Stimulated activated CD4-positive, alpha-beta T cell treated with anti-CD3 and anti-CD28 coated beads, TNF-alpha, amount 100 ng/mL, for 4 hours (primary cell): ENCODE measurements around the gene SSR1.
"Not testable (repeated sequence)": the region's sequence is repeated elsewhere in the genome, so short reads cannot be mapped to it uniquely, and the experiment has no call there.

ENCODE experiments used
- DNase-seq, 3 experiments: peaks; one replicate each; pipeline ENCODE4 v3.0.0-alpha.2; 2020; ENCODE audit warnings: low read depth in 3 of 3

Gene SSR1

GRCh38 chr6:7312616-7313504, at the start of gene SSR1:
TSS of gene SSR1 (minus strand) at chr6:7313199. CDS start at chr6:7313120, 79 bp downstream.
- peak; percentile 87 to 88 (median 87) for DNase-seq

- DNase-seq: not testable (repeated sequence)
Observed at GRCh38 chr6:7351916-7352315, 38.9 kb upstream of the SSR1 start.

- DNase-seq: not testable (repeated sequence)
Observed at GRCh38 chr6:7350591-7350990, 37.6 kb upstream of the SSR1 start.

GRCh38 chr6:7347551-7347997, 34.6 kb upstream of the SSR1 start:
- not testable (repeated sequence) for DNase-seq

GRCh38 chr6:7344773-7345450, 31.9 kb upstream of the SSR1 start:
- DNase-seq: not testable (repeated sequence)

GRCh38 chr6:7343546-7344475, 30.8 kb upstream of the SSR1 start:
- DNase-seq: no peak

- DNase-seq: no peak
Observed at GRCh38 chr6:7341989-7342742, 29.2 kb upstream of the SSR1 start.

- DNase-seq: no peak
Observed at GRCh38 chr6:7341271-7341670, 28.3 kb upstream of the SSR1 start.

- DNase-seq: not testable (repeated sequence)
Observed at GRCh38 chr6:7339007-7339732, 26.2 kb upstream of the SSR1 start.

- DNase-seq: no peak
Observed at GRCh38 chr6:7338031-7338430, 25.0 kb upstream of the SSR1 start.

- DNase-seq: no peak
Observed at GRCh38 chr6:7335519-7335918, 22.5 kb upstream of the SSR1 start.

GRCh38 chr6:7334685-7335084, 21.7 kb upstream of the SSR1 start:
- no peak for DNase-seq

- no peak for DNase-seq
Observed at GRCh38 chr6:7332090-7332745, 19.2 kb upstream of the SSR1 start.

GRCh38 chr6:7331452-7331851, 18.5 kb upstream of the SSR1 start:
- no peak for DNase-seq

- DNase-seq: no peak
Observed at GRCh38 chr6:7328243-7328642, 15.2 kb upstream of the SSR1 start.

- no peak for DNase-seq
Observed at GRCh38 chr6:7325750-7326149, 12.8 kb upstream of the SSR1 start.

GRCh38 chr6:7324520-7324919, 11.5 kb upstream of the SSR1 start:
- DNase-seq: no peak

- no peak for DNase-seq
Observed at GRCh38 chr6:7323074-7323473, 10.1 kb upstream of the SSR1 start.

GRCh38 chr6:7321866-7322265, 8.9 kb upstream of the SSR1 start:
- DNase-seq: not testable (repeated sequence)

GRCh38 chr6:7319406-7319805, 6.4 kb upstream of the SSR1 start:
- DNase-seq: not testable (repeated sequence)
